ENCODE data around the gene ATG10. TPM values are rescaled to one million over a fixed set of nuclear protein-coding genes. Genes with fewer than 3 reads are reported as not detected.

ATG10 gene
- total RNA-seq, 1 experiment from 2014 or later = 12.2 TPM

GRCh38 chr5:82218374-82219156 lies 246.7 kb downstream of the ATG10 start:
- ChIA-PET CTCF (no interaction called here), POLR2A (no interaction called here)
- Mint-ChIP-seq H3K27me3 (ENCODE audit: low read depth) (no peaks in the 10 kb centered on the region), H3K4me1 (peaks cover 9% of the 10 kb centered on the region), H3K9me3 (peaks cover 4% of the 10 kb centered on the region; the same call in 1 of the 2 replicates), H3K27ac (no peak overlapping the region), H3K36me3 (no peaks in the 10 kb centered on the region), H3K4me3 (no peak overlapping the region)
- TF ChIP-seq AR (CRISPR knock-in tag; IDR thresholded peaks at IDR 0.05) (no peak), TEAD1 (CRISPR knock-in tag; IDR thresholded peaks at IDR 0.05) (no peak), STAT6 (CRISPR knock-in tag; conservative IDR thresholded peaks at IDR 0.05; ENCODE audit: low read depth) (no peak), ATF1 (CRISPR knock-in tag; IDR thresholded peaks at IDR 0.05) (no peak), ZMAT4 (CRISPR knock-in tag; IDR thresholded peaks at IDR 0.05) (no peak), SMAD4 (CRISPR knock-in tag; IDR thresholded peaks at IDR 0.05) (no peak), NR3C1 (CRISPR knock-in tag; conservative IDR thresholded peaks at IDR 0.05; ENCODE audit: low read depth) (no peak), CREB1 (CRISPR knock-in tag; IDR thresholded peaks at IDR 0.05) (no peak), FOXP1 (CRISPR knock-in tag; IDR thresholded peaks at IDR 0.05; ENCODE audit: borderline replicate concordance) (no peak), SP1 (CRISPR knock-in tag; conservative IDR thresholded peaks at IDR 0.05) (no peak), MYBL2 (CRISPR knock-in tag; IDR thresholded peaks at IDR 0.05) (no peak), NFYB (CRISPR knock-in tag; conservative IDR thresholded peaks at IDR 0.05; ENCODE audit: low read depth) (no peak)
- DNase-seq (ENCODE audit: low spot score) (no peak), ATAC-seq (no peak)

GRCh38 chr5:82221020-82221419 lies 249.2 kb downstream of the ATG10 start:
- ATAC-seq (no peak), DNase-seq (ENCODE audit: low spot score) (no peak)
- Mint-ChIP-seq H3K4me1 (peaks cover 28% of the 10 kb centered on the region), H3K27ac (no peak overlapping the region), H3K27me3 (ENCODE audit: low read depth) (no peaks in the 10 kb centered on the region), H3K4me3 (no peak overlapping the region), H3K9me3 (peaks cover 4% of the 10 kb centered on the region; the same call in 1 of the 2 replicates), H3K36me3 (no peaks in the 10 kb centered on the region)
- CTCF ChIA-PET = no interaction called here
- TF ChIP-seq HMGA2 (CRISPR knock-in tag; IDR thresholded peaks at IDR 0.05) (no peak), NR3C1 (CRISPR knock-in tag; conservative IDR thresholded peaks at IDR 0.05; ENCODE audit: low read depth) (no peak), ZNF423 (CRISPR knock-in tag; IDR thresholded peaks at IDR 0.05) (no peak), ZNF425 (CRISPR knock-in tag; conservative IDR thresholded peaks at IDR 0.05) (no peak), ZNF416 (CRISPR knock-in tag; IDR thresholded peaks at IDR 0.05) (no peak), ZMAT4 (CRISPR knock-in tag; IDR thresholded peaks at IDR 0.05) (no peak), TP53 (CRISPR knock-in tag; IDR thresholded peaks at IDR 0.05) (no peak), RORB (CRISPR knock-in tag; IDR thresholded peaks at IDR 0.05) (no peak), PRDM15 (CRISPR knock-in tag; IDR thresholded peaks at IDR 0.05) (no peak), JAZF1 (CRISPR knock-in tag; IDR thresholded peaks at IDR 0.05) (no peak), TEAD1 (CRISPR knock-in tag; IDR thresholded peaks at IDR 0.05) (no peak)
- POLR2A ChIA-PET = no interaction called here

All from WTC11 (cell line).